Activated effector memory CD4-positive, alpha-beta T cell treated with anti-CD3 and anti-CD28 coated beads, Interleukin-2, amount 50 U/mL, for 16 hours (primary cell): ENCODE measurements around the gene TRIO.
"Not testable (repeated sequence)": the region's sequence is repeated elsewhere in the genome, so short reads cannot be mapped to it uniquely, and the experiment has no call there.

Experiments
- DNase-seq: peaks from one replicate; pipeline ENCODE4 v3.0.0-alpha.2; 2020

TRIO gene

DNA sequence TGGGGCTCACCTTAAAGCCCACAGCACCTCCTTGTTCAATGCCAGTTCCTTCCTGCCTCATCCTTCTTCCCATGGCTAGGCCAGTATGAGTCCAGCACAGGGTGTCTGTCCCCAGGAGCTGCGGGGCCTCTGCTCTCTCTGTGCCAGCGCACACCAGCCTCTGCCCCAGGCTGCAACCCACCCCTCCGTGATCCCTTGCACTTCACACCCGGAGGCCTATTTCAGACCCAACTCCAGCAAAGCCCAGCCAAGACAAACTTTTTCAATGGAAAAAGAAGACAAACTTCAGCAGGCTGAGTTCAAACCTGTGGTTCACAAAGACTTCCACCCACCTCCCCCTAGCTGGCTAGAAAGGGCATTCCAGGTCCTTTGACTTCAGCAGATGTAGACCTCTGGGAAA is 382.3 kb downstream of the TRIO start:
- DNase-seq, result no peak

DNA sequence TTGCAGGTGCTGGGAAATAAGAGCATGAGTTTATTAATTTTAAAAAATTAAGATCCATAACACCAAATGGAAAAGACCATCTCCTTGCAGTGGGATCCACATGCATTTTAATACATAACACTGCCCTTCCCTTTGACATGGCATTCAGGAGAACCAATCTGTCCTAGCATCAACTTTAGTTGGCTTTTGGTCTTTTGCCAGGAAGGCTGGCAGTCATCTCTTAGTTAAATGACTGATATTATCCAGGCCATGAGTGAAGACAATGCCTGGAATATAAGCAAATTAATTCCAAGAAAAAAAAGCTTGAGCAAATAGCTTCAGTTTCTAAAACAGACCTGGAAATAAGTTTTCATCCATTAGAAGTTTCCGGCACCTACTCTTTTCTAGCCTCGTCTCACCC is 383.4 kb downstream of the TRIO start:
- no peak for DNase-seq

DNA sequence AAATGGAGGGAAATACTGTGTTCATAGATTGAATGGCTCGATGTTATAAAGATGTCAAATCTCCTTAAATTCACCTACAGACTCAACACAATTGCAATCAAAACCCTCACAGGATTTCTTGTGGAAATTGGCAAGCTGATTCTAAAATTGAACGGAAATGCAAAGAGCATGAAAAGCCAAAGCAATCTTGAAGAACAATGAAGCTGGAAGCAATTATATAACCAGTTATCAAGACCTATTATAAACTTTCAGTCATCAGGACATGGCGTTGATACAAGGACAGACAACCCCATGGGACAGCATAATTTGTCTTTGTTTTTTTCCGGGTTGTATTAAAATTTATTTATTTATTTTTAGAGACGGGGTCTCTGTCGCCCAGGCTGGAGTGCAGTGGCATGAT is 385.0 kb downstream of the TRIO start:
- DNase-seq, result no peak

DNA sequence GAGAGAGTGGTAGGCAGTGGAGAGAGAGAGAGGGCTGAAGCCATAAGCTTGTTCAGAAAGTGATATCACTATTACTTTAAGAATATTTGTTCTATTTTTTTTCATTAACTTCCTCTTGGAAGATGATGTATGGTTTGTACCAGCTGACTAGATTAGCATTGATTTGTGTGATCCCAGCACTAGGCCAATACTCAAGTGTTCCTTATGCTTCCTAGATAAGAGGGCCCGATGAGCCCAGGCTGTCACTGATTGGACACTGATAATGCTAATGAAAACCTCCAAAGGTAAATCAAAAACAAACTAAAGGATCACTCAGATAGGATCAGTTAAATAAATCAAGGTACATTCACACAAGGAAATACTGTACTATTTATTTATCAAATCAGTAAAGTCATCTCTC is 385.8 kb downstream of the TRIO start:
- DNase-seq, result no peak

DNA sequence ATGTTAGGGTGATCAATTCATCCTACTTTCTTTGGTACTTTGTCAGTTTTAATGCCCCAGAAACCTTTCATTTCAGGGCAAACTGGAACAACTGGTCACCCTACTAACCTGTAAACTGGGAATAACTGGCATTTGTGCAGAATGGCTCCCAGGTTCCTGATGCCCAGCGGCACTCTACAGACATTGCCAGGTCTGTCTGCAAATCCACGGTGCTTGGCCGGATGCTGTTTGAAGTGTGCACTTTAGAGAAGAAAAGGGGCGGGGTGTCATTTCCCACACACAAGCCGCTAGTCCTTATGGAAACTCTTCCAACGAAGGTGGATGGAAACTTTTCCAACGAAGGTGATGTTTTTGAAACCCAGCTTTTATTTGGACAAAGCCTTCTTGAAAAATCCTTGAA is 388.5 kb downstream of the TRIO start:
- DNase-seq, result no peak

DNA sequence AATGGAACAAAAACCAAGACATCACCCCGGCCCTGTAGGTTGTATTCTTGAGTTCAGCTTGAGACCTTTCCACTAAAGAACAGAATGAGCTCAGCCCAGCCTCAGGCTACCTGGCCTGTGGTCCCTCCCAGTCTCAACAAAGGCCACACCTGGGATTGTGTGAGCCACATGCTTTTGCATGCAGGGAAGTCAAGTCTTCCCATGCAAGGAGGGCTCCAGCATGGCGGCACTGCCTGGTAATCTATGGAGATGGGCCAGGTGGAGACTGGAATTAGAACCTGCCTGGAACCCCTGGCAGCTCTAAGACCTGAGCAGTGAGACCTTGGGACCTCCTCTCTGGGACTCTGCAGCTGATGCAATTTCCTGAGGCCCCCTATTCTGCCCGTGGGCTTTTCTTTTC is 389.0 kb downstream of the TRIO start:
- DNase-seq, result no peak

DNA sequence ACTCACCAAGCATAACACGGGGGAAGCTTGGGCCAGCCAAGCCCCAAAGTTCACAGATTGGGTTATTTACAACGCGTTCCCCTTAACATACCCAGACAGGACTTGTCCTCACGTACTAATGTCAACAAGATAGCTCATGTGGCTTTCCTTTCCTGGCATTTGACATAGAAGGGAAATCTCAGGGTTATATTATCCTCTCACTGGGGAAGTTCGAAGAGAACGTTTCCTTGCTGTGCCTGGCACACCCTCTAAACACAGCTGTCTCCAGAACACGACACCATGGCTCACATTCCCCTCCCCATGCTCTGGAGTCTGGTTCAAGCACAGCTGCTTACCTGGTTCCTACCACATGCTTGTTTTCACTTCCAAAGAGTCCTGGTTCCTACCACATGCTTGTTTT is 391.6 kb downstream of the TRIO start:
- DNase-seq, result no peak

DNA sequence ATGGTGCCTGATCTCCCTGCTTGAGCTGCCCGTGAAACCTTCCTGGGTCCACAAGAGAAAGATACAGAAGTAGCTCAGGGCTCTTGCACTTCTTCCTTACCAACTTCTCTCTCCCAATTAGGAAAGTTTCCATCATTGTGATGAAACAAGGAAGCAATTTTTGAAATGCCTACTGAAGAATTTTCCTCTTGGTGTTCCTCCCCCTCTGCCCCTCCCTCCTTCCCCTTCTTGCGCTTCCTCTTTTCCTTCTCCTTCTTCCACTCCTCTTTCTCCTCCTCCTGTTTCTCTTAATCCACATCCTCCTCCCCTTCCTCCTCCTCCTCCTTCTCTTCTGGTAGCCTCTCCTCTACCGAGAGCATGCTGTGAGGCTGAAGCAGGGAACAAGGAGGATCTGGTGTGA is 402.2 kb downstream of the TRIO start:
- DNase-seq, result no peak

DNA sequence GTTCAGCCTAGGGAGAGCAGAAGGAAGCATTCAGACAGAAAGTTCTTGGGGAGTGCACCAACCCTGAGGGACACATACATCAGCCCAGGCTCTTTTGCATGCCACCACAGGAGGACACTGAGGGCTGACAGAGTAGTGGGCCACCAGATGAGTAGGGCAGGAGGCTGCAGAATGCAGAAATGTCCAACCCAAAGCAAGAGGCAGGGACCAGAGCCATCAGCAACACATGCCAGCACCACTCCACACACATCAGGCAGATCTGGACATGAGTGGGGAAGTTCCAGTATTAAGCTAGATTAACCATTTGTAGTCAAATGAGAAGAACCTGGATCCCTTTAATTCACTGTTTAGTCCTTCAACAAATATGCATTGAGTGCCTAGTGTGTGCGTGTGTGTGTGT is 402.7 kb downstream of the TRIO start:
- no peak for DNase-seq

DNA sequence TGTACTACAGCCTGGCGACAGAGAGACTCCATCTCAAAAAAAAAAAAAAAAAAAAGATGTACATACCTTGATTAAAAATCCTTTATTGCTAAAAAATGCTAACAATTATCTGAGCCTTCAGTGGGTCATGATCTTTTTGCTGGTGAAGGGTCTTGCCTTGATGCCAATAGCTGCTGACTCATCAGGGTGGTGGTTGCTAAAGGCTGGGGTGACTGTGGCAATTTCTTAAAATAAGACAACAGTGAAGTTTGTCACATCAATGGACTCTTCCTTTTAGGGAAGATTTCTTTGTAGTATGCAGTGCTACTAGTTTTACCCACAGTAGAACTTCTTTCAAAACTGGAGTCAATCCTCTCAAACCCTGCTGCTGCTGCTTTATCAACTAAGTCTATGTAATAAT is 404.5 kb downstream of the TRIO start:
- DNase-seq, result no peak

DNA sequence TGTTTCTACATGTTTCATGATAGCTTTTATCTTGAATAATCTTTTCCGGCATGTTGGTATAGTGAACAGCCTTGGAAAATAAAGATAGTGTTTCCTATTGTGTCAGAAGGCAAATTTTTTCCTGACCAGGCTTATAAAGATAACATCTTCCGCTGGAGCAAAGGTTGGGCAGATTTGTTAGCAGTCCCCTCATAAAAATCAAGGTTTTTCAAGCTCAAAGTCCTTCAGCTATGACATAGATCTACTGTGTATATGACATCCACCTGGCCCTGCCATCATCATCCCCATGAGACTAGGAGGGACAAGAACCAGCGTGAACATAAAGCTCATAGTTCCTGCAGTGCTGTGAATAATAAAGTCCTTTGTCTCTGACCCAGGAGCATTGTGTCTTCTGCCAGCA is 408.1 kb downstream of the TRIO start:
- DNase-seq, result no peak

DNA sequence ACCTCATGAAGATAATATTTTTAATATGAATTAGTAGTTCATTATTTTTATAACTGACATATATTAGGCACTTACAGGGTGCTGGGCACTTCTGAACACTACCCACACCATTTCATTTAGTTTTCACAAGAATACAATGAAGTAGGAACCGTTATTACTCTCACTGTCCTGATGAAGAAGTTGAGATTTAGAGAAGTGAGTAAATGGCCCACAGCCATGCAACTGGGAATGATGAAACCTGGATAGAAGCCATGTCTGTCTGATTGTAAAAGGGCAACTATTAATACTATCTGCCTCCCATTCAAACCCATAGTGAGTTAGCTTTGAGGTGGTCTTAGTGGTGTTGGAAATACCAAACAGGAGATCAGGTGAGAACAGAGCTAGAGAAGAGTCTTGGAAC is 408.9 kb downstream of the TRIO start:
- DNase-seq, result no peak

DNA sequence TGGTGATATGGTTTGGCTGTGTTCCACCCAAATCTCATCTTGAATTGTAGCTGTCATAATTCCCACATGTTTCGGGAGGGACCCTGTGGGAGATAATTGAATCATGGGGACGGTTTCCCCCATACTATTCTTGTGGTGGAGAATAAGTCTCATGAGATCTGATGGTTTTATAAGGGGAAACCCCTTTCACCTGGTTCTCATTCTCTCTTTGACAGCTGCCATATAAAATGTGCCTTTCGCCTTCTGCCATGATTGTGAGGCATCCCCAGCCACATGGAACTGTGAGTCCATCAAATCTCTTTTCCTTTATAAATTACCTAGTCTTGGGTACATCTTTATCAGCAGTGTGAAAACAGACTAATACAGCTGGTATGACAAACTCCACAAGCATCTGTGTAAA is 411.1 kb downstream of the TRIO start:
- not testable (repeated sequence) for DNase-seq

DNA sequence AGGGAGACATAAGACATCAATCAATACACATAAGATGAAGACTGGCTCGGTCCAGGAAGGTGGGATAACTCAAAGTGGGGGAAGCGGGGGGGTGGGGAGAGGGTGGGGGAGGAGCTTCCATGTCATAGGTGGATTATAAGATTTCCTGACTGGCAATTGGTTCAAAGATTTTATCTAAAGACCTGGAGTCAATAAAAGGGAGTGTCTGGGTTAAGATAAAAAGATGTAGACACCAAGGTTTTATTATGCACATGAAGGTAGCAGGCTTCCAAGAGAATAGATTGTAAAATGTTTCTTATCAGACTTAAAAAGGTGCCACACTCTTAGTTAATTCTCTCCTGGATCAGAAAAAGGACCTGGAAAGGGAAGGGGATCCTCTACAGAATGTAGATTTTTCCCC is 412.9 kb downstream of the TRIO start:
- DNase-seq, result no peak

DNA sequence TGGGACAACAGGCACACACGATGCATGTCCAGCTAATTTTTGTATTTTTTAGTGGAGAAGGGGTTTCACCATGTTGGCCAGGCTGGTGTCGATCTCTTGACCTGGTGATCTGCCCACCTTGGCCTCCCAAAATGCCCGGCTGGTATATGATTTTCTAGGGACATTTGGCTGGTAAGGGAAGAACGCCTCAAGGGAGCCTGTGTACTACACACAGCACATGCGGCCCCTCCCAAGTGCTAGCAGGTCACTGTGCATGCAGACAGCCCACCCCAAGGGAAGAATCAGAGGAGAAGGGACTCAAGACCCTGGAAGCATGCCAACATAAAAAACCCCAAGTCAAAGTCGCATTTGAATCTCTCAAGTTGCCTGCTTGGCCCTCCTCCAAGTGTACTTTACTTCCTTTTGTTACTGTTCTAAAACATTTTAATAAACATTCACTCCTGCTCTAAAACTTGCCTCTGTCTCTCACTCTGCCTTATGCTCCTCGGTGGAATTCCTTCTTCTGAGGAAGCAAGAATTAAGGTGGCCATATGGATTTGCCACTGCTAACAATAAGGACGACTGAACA is 414.1 kb downstream of the TRIO start:
- DNase-seq, result no peak

DNA sequence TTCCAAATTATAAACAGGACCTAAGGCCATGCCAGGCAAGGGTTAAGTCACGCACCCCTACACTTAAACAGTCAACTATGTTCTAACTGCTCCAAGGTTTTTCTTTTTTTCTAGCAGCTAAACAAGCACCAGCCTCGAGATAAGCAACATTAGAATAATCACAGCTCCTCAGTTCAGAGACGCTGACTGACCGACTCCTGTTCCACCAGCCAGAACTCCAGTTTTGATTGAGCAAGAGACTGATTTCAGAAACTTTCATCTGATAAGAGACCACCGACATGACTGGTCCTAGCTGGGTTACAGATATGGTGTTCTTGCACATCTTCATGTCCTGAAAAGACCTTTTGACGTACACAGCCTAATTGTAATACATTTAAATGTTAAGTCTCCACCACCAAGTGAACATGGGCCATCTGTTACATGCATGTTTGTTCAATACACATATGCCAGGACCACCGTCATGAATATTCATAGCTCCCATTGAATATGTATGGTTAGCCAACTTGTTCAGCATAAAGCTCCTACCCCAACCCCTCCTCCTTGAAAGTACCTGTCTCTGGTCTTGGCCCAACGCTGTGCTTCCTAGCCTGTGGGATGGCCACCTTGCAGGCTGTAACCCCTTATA is 414.8 kb downstream of the TRIO start:
- no peak for DNase-seq
